NCI-H526 treated with DMSO at 0.1 percent for 48 hours (cell line): ENCODE measurements around the gene AKT1.
"Not testable (repeated sequence)": the region's sequence is repeated elsewhere in the genome, so short reads cannot be mapped to it uniquely, and the experiment has no call there.

ENCODE experiments used
- DNase-seq: peaks from one replicate; lab custom pipeline; 2025; lab: John Stamatoyannopoulos, UW

The AKT1 gene

DNA sequence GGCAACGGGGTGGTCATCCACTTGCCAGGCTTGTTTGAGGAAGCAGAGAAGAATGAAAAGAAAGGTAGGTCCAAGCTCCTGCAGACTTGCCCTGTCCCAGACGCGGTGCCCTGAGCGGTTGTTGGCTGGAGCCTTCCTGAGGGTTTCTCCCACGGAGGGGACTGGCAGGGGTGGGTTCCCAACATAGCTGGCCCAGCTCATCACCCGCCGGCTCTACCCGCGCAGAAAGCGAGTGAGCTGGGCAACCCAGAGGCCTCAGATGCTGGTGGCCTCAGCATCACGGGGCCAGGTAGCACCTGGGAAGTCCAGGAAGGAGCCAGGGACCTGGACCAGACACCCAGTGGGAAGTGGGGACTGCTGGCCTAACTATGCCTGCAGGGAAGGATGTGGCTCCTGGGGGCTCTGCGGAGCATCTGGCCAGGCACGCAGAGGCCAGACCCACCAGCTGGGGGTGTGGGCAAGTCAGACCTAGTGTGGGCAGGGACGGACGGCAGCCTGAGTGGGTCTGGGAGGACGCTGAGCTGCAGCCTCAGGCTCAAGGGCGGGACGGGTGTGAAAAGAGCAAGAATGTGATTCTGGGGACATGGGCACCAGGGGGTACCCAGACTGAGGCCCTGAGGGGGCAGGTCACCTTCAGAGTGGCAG, 57.1 kb downstream of the AKT1 start:
- DNase-seq, result no peak

DNA sequence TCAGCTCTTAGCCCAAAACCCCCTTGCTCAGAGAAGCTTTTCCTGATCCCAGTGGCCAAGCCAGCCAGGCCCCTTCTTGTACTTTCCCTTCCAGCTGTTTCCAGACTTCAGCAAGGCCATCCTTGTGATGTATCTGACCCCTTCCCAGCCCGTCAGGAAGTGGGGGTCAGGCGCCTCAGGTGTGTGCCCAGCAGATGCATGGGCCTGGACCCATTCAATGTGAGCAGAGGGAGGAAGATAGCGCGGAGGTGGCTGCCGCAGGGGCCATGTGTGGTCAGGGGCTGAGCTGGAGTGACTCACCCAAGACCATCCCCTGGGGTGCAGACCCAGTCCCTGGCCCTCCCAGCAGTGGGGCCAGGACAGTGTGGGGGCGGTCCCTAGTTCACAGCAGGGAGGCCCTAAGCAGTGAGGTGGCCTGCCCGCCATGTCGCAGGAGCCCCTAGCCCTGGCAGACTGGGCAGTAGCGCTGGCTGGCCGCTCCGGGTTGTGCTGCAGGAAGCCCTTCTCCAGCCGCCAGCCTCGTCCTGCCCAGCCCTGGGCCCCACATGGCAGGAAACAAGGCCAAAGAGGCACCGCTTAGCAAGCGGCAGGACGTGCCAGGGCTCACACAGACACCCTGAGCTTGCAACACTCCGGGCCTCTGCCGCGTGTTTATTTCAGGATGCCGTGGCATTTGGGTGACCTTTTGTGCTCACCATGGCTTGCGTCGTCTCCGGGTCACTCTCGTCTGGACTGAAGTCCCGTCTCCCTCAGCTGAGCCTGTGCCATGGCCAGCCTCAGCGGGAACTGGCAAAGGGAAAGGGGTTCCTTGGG, 59.5 kb downstream of the AKT1 start:
- DNase-seq, result no peak

DNA sequence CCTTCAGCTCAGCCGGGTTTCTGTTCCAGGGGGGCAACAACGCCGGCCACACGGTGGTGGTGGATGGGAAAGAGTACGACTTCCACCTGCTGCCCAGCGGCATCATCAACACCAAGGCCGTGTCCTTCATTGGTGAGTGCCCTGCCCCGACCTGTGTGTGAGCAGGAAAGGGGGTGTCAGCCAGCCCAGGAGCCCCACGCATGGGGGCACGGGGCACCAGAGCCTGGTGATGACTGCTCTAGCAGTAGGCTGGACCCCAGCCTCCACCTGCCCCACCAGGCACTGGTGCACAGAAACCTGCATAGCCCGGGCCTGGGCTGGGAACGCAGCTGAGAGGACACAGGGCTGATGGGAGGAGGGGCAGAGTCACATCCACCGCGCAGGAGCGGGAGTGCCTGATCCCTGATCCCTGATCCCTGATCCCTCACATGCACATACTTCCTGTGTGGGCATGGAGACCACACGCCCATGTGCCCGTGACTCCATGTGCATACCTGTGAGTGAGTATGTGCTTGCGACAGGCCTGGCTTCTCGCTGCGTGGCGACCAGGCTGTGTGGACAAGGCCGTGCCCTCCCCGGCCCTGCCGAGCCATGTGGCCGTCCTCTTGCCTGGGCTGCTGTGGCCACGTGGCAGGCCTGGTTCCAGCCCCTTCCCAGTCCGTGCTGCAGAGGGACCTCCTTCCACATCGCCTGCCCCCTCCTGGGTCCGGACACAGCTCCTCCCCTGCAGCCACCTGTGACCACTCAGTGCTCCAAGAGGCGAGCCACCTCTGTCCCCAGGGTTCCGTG, 60.4 kb downstream of the AKT1 start:
- no peak for DNase-seq

DNA sequence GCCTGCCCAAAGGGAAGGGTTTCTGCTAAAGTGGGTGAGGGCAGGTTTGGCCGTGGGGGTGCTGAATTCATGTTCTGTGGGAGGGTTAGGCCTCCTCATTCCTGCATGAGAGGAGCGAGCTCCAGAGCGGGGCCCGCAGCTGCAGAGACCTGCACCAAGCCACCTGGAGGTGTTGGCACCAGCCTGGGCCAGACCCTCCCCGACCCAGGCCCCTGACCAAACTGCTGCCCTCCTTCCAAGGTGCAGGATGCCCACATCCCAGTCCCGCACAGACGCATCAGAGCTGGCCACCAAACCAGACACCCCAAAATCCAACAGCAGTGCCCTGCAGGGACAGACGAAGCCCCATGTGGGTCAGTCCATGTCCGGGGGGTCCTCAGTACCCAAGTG, 61.0 kb downstream of the AKT1 start:
- no peak for DNase-seq

DNA sequence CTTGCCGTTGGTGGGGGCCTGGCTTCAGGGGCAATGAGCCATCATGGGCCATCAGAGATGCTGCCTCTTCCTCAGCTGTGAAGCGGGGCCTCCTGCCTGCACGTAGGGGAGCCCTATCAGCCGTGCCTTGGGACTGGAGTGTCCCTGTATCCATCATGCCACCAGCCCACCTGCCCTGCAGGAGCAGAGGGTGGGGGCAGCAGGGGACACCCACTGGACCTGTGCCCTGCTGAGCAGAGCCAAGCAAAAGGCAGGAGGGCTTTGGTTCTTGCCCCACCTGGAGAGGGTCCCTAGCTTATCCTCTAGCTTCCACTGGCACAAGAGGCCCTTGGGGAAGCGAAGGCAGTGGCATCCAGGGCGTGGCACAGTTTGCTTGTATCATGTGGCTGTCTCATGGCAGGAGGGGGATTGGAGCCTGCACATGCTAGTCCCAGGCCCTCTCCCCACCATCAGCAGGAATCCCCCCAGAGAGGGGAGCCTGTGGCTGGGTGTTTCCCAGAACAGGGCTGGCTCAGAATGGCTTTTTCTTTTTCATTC, 61.4 kb downstream of the AKT1 start:
- DNase-seq, result no peak

DNA sequence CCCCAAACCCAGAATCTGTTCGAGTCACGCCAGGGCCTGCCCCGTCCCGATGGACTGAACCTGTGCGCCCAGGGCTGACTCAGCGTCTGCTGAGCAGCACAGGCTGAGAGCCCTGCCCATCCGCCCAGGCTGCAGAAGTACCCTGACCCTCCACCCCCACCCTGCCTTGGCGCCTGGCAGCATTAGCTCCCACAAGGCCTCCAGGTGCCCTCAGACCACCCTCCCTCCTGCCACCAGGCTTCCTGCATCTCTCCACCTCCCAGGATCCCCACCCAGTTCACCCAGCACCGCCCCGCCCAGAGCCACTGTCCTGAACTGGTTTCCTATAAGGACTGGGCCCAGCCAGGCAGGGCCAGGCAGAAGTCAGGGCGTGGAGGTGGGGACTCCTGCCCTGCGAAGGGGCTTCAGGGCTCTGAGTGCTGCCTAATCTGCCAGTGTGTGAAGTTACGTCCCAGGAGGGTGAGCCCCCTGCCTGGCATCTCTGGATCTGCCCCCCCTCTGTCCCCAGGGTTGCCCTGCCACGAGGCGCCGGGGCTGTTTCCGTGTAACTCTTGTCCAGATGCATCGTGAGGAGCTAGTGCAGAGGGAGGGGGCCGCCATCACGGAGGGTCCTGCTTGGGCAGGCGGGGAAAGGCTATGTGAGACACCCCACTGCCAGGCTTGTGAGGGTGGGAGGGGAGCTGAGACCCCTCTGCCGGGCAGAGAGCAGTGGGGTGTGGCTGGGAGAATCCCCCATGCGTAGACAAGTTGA, 62.4 kb downstream of the AKT1 start:
- DNase-seq, result no peak

DNA sequence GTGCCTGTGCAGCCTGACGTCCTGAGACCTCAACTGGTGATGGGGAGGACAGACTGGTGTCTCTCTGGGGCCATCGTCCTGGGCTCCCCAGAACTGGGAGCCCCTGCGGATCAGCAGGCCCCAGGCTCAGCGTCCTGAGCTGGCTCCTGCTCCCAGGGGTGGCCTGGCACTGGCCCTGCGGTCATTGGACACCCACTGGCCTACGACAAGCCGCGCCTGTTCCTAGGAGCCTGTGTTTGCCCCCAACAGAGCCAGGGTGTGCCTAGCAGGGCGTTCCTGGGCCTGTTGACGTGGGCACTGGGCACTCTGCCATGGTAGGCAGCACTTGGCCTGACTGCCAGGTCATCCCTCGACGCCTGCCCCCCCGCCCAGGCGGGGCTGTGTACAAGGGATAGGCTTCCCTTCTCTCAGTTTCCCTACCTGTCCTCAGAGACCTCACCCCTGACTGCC, 63.2 kb downstream of the AKT1 start:
- no peak for DNase-seq

DNA sequence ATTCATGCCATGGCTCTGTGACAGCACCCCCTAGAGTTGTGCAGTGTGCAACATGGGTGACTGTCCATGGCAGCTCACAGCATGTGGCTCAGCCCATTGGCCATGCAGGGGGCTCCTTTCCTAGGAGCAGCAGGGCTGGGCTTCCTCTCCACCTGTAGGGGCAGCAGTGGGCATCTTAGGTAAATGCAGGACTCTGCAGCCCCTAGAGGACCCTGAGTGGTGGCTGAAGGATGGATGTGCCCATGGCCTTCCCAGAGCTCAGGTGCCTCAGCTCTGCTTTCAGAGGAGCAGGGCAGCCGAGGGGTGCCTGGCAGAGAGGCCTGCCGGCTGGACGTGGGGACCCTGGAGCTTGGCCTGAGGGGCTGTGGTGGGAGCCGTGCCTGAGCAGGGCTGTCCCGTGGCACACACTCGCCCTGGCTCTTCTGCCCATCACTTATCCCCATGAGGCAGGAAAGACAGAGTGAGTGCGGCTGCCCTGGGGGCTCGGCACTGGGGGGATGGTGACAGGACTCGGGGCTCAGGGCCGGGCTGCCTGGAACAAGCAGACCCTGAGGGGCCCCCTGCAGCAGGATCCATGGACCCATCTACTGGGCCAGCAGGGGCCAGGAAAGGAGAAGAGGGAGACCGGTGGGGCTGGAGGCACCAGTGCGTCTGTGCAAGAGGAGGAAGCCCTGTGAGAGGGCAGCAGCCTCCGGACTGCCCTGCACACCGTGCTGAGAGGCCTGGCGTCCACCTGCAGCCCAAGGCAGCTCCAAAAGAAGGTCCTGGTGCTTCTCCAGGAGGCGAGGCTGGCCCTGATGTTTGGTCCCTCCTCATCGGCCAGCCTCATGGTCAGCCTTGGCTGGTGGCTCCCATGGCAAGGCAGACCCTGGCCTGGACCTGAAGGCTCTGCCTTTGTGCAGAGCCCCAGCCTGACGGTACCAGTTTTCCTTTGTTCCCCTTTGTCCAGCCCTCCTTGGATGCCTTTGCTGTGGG, 63.9 kb downstream of the AKT1 start:
- no peak for DNase-seq

DNA sequence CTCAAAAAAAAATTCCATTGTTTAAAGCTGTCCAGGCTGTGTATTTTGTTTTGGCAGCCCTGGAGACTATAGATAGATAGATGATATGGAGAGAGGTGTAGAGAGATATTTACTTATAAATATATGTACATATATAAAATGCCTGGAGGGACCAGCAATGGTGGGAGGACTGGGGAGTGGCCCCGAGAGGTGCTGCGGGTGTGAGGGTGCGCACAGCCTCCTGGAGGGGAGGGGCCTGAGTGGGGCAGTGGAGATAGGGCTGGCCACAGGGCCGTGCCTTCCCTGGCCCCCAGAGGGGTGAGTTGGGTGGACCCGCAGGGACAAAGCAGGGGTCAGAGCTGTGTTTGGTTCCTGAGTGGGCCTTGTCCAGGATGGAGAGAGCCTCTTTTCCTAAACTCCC, 65.1 kb downstream of the AKT1 start:
- DNase-seq, result no peak

DNA sequence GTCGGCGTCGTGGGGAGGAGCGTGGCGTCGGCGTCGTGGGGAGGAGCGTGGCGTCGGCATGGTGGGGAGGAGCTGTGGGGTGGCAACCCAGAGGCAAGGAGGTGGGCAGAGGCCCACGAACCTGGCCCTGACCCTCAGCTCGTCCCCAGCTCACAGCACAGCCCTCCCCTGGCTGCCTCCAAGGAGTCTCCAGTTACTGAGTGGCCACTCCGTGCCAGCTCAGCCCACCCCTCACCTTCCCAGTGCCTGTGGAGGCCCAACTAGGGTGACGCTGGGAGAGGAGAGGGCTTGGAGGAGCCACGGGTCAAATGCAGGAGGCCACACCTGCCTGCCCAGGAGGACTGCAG, 65.7 kb downstream of the AKT1 start:
- no peak for DNase-seq

DNA sequence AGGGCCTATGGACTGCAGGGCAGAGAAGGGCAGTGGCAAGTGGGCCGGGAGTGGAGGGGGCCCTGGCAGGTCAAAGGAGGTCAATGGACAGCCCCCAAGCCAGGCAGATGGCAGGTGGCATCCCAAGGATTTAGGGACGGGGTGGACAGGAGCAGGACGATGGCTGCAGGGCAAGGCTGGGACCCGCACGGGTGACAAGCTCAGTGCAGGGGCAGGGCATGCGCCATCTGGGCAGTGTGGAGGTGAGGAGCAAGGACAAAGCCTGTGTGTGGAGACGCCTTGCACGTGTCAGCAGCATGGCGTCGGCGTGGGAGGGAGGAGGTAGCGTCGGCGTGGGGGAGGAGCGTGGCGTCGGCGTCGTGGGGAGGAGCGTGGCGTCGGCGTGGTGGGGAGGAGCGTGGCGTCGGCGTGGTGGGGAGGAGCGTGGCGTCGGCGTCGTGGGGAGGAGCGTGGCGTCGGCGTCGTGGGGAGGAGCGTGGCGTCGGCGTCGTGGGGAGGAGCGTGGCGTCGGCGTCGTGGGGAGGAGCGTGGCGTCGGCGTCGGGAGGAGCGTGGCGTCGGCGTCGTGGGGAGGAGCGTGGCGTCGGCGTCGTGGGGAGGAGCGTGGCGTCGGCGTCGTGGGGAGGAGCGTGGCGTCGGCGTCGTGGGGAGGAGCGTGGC, 66.2 kb downstream of the AKT1 start:
- not testable (repeated sequence) for DNase-seq

DNA sequence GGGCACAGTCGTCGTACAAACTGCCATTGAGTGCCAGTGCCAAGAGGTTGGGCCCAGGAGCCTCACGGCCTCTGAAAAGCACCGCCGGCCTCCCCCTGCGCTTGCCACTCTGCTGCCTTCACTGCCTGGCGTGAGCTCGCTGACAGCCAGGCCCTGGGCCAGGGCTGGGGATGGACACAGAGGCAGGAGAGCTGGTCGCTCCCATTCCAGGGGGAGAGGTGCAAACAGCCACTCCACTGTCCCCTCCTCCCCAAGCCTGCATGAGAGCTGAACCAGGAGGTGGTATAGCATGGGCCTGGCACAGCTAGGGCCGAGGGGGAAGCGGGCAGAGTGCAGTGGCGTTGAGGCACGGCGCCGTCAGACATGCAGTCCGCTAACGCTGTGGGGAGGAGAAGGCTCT, 66.9 kb downstream of the AKT1 start:
- no peak for DNase-seq

DNA sequence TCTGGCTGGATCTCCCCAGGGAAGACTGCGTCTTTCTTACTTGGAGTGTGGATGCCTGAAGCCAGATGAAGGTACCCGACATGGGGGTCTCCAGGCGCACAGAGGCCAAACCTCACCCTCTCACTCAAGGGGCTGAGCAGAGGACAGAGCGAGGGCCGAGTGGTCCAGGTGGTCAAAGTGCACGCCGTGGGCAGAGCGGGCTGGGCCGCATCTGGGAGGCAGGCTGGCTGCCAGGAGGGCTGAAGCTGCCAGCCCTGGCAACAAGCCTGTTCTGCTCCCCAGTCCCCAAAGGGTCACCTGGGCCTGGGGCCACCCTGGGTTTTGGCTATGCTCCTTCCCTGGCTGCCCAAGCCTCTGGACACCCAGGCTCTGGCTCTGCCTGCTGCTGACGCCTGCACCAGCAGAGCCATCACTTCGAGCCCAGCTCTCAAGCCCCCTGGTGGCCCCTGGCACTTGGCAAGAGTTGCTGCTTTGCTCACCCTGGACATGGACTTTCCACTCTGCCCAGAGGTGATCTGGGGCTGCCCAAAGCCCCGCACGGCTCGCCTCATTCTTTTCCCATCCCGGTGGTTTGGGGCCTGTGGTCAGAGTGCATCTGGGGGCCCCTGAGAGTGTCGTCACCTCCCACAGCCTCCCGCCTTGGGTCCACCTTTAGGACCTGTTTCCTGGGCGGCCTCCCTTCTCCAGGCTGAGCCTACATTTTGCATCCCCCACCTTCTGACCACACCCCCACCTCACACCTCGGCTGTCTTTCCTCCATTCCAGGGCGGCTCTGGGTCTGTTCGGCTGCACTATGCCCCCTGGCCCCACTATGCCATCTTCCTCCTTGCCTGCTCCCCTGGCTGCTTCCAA, 68.7 kb downstream of the AKT1 start:
- DNase-seq, result no peak

DNA sequence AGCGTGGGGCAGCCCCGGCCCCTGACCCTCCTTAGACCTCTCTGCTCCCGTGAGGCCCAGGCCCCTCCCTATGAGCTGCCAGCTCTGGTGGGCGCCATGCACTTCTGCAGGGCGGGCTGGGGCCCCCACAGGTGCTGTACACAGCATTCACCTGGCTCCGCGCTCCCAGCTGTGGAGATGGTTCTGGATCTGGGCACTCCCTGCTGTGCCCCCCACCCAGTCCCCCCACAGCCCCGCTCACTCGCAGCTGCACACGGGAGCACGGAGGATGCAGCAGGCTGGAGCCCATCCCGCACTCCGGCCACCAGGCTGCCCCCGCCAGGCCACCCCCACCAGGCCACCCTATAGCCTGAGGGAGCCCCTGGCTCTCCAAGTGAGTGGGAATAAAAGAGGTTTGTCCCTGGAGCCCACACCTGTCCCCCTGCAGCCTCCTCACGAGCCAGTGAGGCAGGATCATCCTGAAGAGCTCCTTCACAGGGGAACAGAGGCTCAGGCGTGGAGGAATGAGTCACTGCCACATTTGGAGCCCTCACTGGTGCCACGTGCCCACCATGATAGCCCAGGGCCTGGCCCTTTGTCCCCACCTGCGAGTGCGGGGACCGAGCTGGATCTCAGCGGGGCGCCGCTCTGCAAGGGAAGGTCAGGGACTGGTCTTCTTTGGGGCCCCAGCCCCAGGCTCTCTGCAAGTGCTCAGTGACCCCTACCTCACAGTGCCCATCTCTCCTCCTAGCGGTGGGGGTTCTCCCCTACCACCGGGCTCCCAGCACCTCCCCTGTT, 69.6 kb downstream of the AKT1 start:
- no peak for DNase-seq

DNA sequence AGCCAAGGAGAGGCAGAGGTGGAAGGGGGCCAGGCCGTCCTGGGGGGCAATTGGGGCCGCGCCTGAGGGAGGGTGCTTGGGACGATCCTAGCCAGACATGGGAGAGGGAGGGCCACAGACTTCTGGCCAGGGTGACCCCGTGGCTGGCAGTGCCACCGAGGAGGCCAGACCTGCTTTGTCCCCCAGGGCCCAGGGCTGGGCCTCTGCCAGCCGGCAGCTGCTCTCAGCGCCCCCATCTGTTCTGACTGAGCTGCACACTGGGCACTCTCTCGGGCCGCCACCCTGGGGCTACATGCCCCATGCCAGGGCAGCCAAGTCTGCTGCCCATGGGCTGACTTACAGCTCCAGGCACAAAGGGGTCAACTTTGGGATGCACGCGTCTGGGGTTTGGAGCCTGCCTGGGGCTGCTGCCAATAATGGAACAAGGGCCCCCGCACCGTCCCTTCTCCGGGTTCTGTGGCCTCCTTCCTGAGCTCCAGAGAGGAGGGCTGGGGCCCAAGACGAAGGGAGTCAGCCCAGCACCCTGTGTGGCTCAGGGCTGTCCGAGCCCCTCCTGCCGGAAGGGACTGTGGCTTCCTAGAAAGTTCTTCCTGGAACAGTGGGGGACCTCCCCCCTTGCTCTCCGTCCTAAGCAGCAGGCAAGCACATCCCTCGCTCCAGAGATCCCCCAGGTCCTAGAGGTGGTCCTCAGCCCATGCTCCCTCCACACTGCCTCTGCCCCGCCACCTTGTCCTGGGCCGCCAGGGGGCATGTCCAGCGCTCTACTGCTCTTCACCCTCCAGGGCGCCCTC, 70.4 kb downstream of the AKT1 start:
- DNase-seq, result no peak

DNA sequence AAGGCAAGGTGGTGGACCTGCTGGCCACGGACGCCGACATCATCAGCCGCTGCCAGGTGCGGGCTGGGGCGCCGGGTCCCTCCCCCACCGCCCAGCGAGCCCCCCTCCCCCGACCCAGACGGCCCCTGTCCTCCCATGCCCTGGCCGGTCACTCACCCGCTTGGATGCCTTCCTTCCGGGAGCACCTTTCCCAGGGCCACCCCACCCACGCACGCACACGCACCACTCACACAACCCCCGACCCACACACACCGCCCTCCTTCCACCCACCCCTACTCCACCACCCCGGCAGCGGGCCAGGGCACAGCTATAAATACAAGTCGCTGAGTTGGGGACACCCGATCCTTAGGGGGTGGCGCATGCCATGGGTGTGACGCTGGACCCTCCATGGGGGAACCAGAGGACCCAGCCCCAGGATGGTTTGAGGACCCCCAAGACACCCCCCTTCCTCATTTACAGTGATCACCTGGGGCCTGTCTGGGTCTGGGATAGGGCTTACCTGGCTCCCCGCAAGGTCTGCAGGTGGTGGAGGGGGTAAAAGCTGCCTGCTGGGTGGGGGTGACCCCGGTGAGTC, 71.1 kb downstream of the AKT1 start:
- no peak for DNase-seq

DNA sequence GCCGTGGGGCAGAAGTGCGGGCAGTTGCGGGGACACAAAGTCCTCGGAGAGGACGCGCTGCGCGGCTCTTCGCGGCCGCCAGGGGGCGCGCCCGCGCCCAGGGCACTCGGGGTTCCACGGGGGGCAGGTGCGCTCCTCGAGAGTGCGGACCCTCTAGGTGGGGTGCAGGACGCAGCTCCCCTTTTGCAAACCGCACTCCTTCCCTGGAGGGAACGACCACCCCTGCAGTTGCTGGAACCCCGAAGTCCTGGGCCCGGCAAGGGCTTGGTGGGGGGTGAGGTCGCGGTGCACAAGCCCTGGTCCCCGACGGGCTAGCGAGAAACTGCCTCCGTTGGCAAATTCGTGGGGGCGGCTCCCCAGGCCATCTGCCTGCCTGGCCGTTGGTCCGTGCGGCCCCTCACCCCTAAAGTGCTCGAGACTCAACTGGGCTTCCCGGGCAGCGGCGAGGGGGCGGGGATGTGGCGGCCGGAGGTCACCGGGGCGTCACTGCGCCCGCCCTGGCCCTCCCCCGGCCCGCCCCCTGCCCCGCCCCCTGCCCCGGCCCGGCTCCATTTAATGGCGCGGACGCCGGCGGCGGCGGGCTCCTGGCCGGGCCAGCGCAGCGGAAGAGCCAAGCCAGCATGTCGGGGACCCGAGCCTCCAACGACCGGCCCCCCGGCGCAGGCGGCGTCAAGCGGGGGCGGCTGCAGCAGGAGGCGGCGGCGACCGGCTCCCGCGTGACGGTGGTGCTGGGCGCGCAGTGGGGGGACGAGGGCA, 71.7 kb downstream of the AKT1 start, which contains the start of gene ADSS1:
Gene ADSS1, plus strand, starts transcription at position 579 of the 756 bp plus-strand sequence. Its CDS starts 42 bp downstream, at position 621.
- no peak for DNase-seq
